ENCODE results near the gene SERPINE2. TPM values are rescaled to one million over a fixed set of nuclear protein-coding genes. Genes with fewer than 3 reads are reported as not detected.

The SERPINE2 gene
- 100 to 1,000 TPM in 3 of 7 donors, 10 to 100 TPM in 4; 42.5 to 215 (median 75.9) TPM for total RNA-seq
- 100 to 1,000 TPM; 184 to 264 TPM for polyA plus RNA-seq
- long read RNA-seq, donor 1, full-length matches to known transcripts, result 490 of 520 reads
- long read RNA-seq, donor 1, partial matches to known transcripts, result 18 of 520 reads
- long read RNA-seq, donor 1, other reads (novel, unspliced or antisense), result 12 of 520 reads
- long read RNA-seq, donor 2, transcript SERPINE2-202 (9 exons, 2,161 nt), result major isoform, 16 of 117 reads
- long read RNA-seq, donor 2, partial matches to known transcripts, result 96 of 117 reads
- long read RNA-seq, donor 2, other reads (novel, unspliced or antisense), result 0 of 117 reads
- long read RNA-seq, donor 3, full-length matches to known transcripts, result 453 of 470 reads
- long read RNA-seq, donor 3, partial matches to known transcripts, result 8 of 470 reads
- long read RNA-seq, donor 3, other reads (novel, unspliced or antisense), result 9 of 470 reads

DNA sequence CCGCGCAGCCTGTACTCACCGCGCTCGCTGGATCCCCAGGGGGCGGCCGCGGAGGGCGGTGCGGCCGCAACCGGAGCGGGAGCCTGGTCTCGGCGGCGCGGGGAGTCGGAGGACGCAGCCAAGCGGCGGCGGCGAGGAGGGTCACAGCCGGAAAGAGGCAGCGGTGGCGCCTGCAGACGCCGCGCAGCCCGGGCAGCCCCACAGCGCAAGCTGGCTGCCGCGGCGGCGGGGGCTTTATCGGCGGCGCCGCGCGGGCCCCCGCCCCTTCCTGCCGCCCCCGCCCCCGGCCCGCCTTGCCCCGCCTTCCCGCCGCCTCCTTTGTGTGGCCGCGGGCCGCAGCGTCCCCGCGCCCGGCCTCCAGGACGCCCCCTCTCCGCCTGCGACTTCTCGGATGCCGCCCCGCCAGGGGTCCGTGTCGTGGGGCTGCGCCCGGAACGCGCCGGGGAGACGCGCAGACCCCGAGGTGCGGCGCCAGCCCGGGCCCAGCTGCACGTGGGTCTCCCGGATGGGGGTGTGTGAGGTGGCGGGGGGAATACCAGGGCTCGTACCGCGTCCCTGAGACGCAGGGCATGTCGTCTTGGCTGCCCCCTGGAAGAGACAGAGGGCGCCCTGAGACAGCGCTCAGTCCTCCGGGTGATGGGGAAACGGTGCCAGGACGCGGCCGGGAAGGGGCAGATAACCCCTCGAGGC lies at the start of gene SERPINE2:
TSS of gene SERPINE2 (minus strand) at position 207 of the 690 bp plus-strand sequence. CDS start 37,386 bp downstream, outside the sequence.
- 0 to 1% (median 0%) methylated on average over 15 to 90 of the region's 91 CpGs for WGBS, 3 donors
- peak; percentile 69 to 82 (median 73) for DNase-seq
- peak within 1 kb of the TSS; percentile 46 for H3K4me3 ChIP-seq
- intact Hi-C loops (cut with DNase I), result loop anchor here in 1 of 4 donors (5.0 to 10.0 kb wide), 2 partner anchors 47 to 246 kb away; no protein-coding TSS in a partner anchor
- H3K27ac ChIP-seq, result peak within 1 kb of the TSS; percentile 71 to 86
- H3K27me3 ChIP-seq, result no peaks in the 10 kb centered on the region
- no peaks in the 10 kb centered on the region for H3K9me3 ChIP-seq
- H3K36me3 ChIP-seq, result no peaks in the 10 kb centered on the region
- H3K4me1 ChIP-seq (ENCODE audit: insufficient read depth), result peaks cover 25% of the 10 kb centered on the region
- TF ChIP-seq, protein P1, sequence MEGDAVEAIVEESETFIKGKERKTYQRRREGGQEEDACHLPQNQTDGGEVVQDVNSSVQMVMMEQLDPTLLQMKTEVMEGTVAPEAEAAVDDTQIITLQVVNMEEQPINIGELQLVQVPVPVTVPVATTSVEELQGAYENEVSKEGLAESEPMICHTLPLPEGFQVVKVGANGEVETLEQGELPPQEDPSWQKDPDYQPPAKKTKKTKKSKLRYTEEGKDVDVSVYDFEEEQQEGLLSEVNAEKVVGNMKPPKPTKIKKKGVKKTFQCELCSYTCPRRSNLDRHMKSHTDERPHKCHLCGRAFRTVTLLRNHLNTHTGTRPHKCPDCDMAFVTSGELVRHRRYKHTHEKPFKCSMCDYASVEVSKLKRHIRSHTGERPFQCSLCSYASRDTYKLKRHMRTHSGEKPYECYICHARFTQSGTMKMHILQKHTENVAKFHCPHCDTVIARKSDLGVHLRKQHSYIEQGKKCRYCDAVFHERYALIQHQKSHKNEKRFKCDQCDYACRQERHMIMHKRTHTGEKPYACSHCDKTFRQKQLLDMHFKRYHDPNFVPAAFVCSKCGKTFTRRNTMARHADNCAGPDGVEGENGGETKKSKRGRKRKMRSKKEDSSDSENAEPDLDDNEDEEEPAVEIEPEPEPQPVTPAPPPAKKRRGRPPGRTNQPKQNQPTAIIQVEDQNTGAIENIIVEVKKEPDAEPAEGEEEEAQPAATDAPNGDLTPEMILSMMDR (IDR thresholded peaks at IDR 0.05), result peak in 2 of 3 donors; percentile 16 to 18
- no peak for TF ChIP-seq EP300 (IDR thresholded peaks at IDR 0.05)

- peak in 1 of 5 donors; percentile 37 for DNase-seq
- no peak overlapping the region for H3K27ac ChIP-seq
Measured at GRCh38 chr2:224086226-224086914, 47.3 kb upstream of the SERPINE2 start.

GRCh38 chr2:224085811-224086210 lies 46.7 kb upstream of the SERPINE2 start:
- no peak for DNase-seq
- no peaks in the 10 kb centered on the region for H3K36me3 ChIP-seq
- 78 to 86% (median 82%) methylated on average over 3 of the region's 3 CpGs for WGBS, 3 donors
- no peaks in the 10 kb centered on the region for H3K9me3 ChIP-seq
- TF ChIP-seq POLR2A (IDR thresholded peaks at IDR 0.05) (no peak), EP300 (IDR thresholded peaks at IDR 0.05) (no peak)
- TF ChIP-seq, protein P1 (IDR thresholded peaks at IDR 0.05), result no peak
- intact Hi-C loops (cut with DNase I), result loop anchor here in 2 of 4 donors (1.0 to 5.0 kb wide), 2 partner anchors 26 to 339 kb away; no protein-coding TSS in a partner anchor
- no peak overlapping the region for H3K27ac ChIP-seq
- H3K4me3 ChIP-seq, result no peak overlapping the region
- no peaks in the 10 kb centered on the region for H3K4me1 ChIP-seq (ENCODE audit: insufficient read depth)
- H3K27me3 ChIP-seq, result no peaks in the 10 kb centered on the region

More at GRCh38 chr2:224086226-224086914, 47.3 kb upstream of the SERPINE2 start:
- H3K36me3 ChIP-seq, result no peaks in the 10 kb centered on the region
- WGBS, 3 donors, result 54 to 76% (median 62%) methylated on average over 3 of the region's 3 CpGs
- no peaks in the 10 kb centered on the region for H3K27me3 ChIP-seq
- H3K4me3 ChIP-seq, result no peak overlapping the region
- intact Hi-C loops (cut with DNase I), result loop anchor here in 1 of 4 donors (5.0 kb wide), 1 partner anchor 339 kb away; no protein-coding TSS in a partner anchor
- no peaks in the 10 kb centered on the region for H3K4me1 ChIP-seq (ENCODE audit: insufficient read depth)
- TF ChIP-seq, protein P1 (IDR thresholded peaks at IDR 0.05), result no peak
- TF ChIP-seq POLR2A (IDR thresholded peaks at IDR 0.05) (no peak), EP300 (IDR thresholded peaks at IDR 0.05) (no peak)
- no peaks in the 10 kb centered on the region for H3K9me3 ChIP-seq

- no peak for DNase-seq
- WGBS, 3 donors, result 56 to 74% (median 71%) methylated on average over 2 of the region's 2 CpGs
- intact Hi-C loops (cut with DNase I), result loop anchor here in 2 of 4 donors (1.0 to 5.0 kb wide), 2 partner anchors 25 to 338 kb away; no protein-coding TSS in a partner anchor
- Histone ChIP-seq H3K27me3 (no peaks in the 10 kb centered on the region), H3K4me3 (no peak overlapping the region), H3K9me3 (no peaks in the 10 kb centered on the region), H3K27ac (no peak overlapping the region), H3K36me3 (no peaks in the 10 kb centered on the region), H3K4me1 (ENCODE audit: insufficient read depth) (no peaks in the 10 kb centered on the region)
- TF ChIP-seq POLR2A (IDR thresholded peaks at IDR 0.05), result no peak
- TF ChIP-seq EP300 (IDR thresholded peaks at IDR 0.05), result no peak
- TF ChIP-seq, protein P1 (IDR thresholded peaks at IDR 0.05), result no peak
Measured at GRCh38 chr2:224085246-224085645, 46.2 kb upstream of the SERPINE2 start.

Measured in ovary (tissue), 10 donors.